Activated naive CD8-positive, alpha-beta T cell treated with anti-CD3 and anti-CD28 coated beads for 36 hours (primary cell): Measurements from ENCODE around the gene PARP1. TPM values are rescaled to one million over a fixed set of nuclear protein-coding genes. Genes with fewer than 3 reads are reported as not detected.

Experiments used
- DNase-seq: peaks from one replicate; pipeline ENCODE4 v3.0.0; 2021
- H3K27ac Mint-ChIP-seq: one replicate; pipeline ENCODE4 v1.8.0; 2022; ENCODE audit warnings: mild to moderate bottlenecking, moderate library complexity, mixed read lengths
- H3K27me3 Mint-ChIP-seq: one replicate; pipeline ENCODE4 v1.8.0; 2022; ENCODE audit warnings: mild to moderate bottlenecking, mixed read lengths
- H3K36me3 Mint-ChIP-seq: one replicate; pipeline ENCODE4 v1.8.0; 2021; ENCODE audit warnings: mild to moderate bottlenecking, mixed read lengths
- H3K4me1 Mint-ChIP-seq: one replicate; pipeline ENCODE4 v1.8.0; 2021; ENCODE audit warnings: mixed read lengths
- H3K4me3 Mint-ChIP-seq: one replicate; pipeline ENCODE4 v1.8.0; 2022; ENCODE audit warnings: mild to moderate bottlenecking, moderate library complexity, mixed read lengths
- H3K9me3 Mint-ChIP-seq: one replicate; pipeline ENCODE4 v1.8.0; 2022; ENCODE audit warnings: mixed read lengths
- total RNA-seq, 2 experiments: library from RNA; stranded (reverse); gene quantifications; one replicate each; pipeline ENCODE4 v1.2.3, GENCODE V29; 2021

The PARP1 gene
- total RNA-seq, 2 experiments from 2014 or later: 226 to 228 TPM

- Mint-ChIP-seq H3K4me1 (peaks cover 13% of the 10 kb centered on the region), H3K27ac (no peak overlapping the region), H3K27me3 (no peaks in the 10 kb centered on the region), H3K4me3 (no peak overlapping the region), H3K9me3 (no peaks in the 10 kb centered on the region), H3K36me3 (peaks cover 29% of the 10 kb centered on the region)
- no peak for DNase-seq
Measured at GRCh38 chr1:226382030-226382429, 25.9 kb downstream of the PARP1 start.

- no peak overlapping the region for H3K27ac Mint-ChIP-seq
- no peaks in the 10 kb centered on the region for H3K27me3 Mint-ChIP-seq
- DNase-seq: no peak
- H3K4me1 Mint-ChIP-seq: peaks cover 13% of the 10 kb centered on the region
- peaks cover 29% of the 10 kb centered on the region for H3K36me3 Mint-ChIP-seq
- no peaks in the 10 kb centered on the region for H3K9me3 Mint-ChIP-seq
- no peak overlapping the region for H3K4me3 Mint-ChIP-seq
Measured at GRCh38 chr1:226381226-226381998, 26.5 kb downstream of the PARP1 start.

- H3K36me3 Mint-ChIP-seq: peaks cover 26% of the 10 kb centered on the region
- no peaks in the 10 kb centered on the region for H3K27me3 Mint-ChIP-seq
Measured at GRCh38 chr1:226378071-226378470, 29.8 kb downstream of the PARP1 start.

GRCh38 chr1:226376300-226376699 lies 31.6 kb downstream of the PARP1 start:
- no peak for DNase-seq
- Mint-ChIP-seq H3K9me3 (no peaks in the 10 kb centered on the region), H3K27me3 (no peaks in the 10 kb centered on the region), H3K4me3 (no peak overlapping the region), H3K36me3 (peaks cover 30% of the 10 kb centered on the region), H3K4me1 (peaks cover 18% of the 10 kb centered on the region), H3K27ac (no peak overlapping the region)

More at GRCh38 chr1:226378071-226378470, 29.8 kb downstream of the PARP1 start:
- H3K4me3 Mint-ChIP-seq: no peak overlapping the region
- no peak for DNase-seq
- H3K27ac Mint-ChIP-seq: no peak overlapping the region
- H3K9me3 Mint-ChIP-seq: no peaks in the 10 kb centered on the region
- H3K4me1 Mint-ChIP-seq: peaks cover 13% of the 10 kb centered on the region

DNA sequence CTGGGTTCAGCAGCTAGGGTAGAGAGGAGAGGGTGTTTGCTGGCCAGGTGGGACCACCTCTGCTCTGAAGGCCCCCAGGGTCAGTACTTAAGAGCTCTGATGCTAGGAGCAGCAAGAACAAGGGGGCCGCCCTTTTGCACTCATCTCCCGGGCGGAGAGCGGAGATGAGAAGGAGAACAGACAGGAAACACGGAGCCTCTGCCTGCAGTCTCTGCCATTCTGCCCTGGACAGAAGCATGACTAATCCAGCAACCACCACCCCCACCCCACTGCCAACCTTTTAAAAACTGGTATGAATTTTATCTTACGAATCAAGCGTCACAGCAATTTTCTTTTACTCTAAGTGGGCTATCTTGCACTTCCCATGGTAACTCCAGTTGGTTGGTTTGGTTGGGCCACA lies 34.5 kb downstream of the PARP1 start:
- Mint-ChIP-seq H3K4me3 (no peak overlapping the region), H3K4me1 (peaks cover 6% of the 10 kb centered on the region), H3K36me3 (peaks cover 15% of the 10 kb centered on the region), H3K27ac (no peak overlapping the region), H3K27me3 (no peaks in the 10 kb centered on the region), H3K9me3 (no peaks in the 10 kb centered on the region)
- DNase-seq: no peak

DNA sequence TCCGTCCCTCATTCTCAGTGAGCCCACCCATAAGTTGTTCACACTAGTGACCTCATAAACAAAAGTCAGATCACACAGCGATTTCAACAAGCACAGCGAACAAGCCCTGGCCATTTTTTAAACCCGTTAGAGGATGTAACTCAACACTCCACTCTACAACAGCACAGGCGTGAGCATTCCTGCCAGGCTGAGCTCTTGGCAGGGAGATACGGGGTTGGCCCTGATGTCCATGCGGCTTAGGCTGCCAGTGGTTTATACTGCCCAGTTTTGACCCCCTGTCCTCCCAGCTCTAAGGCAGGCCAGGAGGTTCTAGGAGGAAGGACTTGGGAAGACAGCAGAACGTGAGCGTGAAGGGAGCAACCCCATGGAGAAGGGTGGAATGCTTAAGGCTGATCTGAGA lies 35.0 kb downstream of the PARP1 start:
- peaks cover 6% of the 10 kb centered on the region for H3K4me1 Mint-ChIP-seq
- no peaks in the 10 kb centered on the region for H3K27me3 Mint-ChIP-seq
- H3K9me3 Mint-ChIP-seq: no peaks in the 10 kb centered on the region
- no peak overlapping the region for H3K4me3 Mint-ChIP-seq
- no peak overlapping the region for H3K27ac Mint-ChIP-seq
- DNase-seq: no peak
- H3K36me3 Mint-ChIP-seq: peaks cover 15% of the 10 kb centered on the region

- H3K27me3 Mint-ChIP-seq: no peaks in the 10 kb centered on the region
- peaks cover 12% of the 10 kb centered on the region for H3K36me3 Mint-ChIP-seq
- H3K4me3 Mint-ChIP-seq: no peak overlapping the region
- H3K4me1 Mint-ChIP-seq: peaks cover 6% of the 10 kb centered on the region
- DNase-seq: no peak
- H3K9me3 Mint-ChIP-seq: no peaks in the 10 kb centered on the region
- H3K27ac Mint-ChIP-seq: no peak overlapping the region
Measured at GRCh38 chr1:226371866-226372490, 35.9 kb downstream of the PARP1 start.

DNA sequence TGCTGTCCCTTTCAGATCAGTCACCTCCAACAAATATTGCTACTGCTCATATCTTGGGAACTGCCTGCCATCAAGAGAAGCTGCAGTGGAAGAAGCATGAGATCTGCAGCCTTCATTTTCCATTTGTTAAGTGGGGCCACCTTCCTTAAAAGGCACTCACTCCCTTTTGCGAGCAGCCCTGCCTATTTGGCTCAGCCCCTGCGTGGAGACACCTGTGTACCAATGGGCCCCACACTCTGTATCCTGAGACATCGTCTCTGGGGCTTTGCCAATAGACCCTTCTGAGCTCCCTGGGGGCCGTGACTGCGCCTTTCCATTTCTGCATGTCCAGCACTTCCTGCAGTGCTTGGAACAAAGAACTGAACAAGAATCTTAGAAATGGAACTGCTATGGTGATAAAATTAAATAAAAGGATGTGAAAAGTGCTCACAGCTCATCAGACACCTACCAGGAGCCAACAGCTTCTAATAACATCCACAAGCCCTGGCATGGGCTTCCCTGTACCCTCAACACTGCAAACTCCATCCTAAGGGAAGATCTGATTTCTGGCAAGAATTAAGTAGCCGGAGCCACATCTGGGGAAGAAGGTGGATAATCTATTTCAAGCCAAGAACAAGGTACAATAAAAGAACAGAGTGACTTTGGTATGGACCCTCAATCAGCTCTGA lies 36.7 kb downstream of the PARP1 start:
- no peak overlapping the region for H3K27ac Mint-ChIP-seq
- no peaks in the 10 kb centered on the region for H3K9me3 Mint-ChIP-seq
- no peak overlapping the region for H3K4me3 Mint-ChIP-seq
- H3K27me3 Mint-ChIP-seq: no peaks in the 10 kb centered on the region
- no peak for DNase-seq
- peaks cover 6% of the 10 kb centered on the region for H3K4me1 Mint-ChIP-seq
- peaks cover 13% of the 10 kb centered on the region for H3K36me3 Mint-ChIP-seq

GRCh38 chr1:226370144-226370923 lies 37.6 kb downstream of the PARP1 start:
- Mint-ChIP-seq H3K27me3 (no peaks in the 10 kb centered on the region), H3K36me3 (peaks cover 16% of the 10 kb centered on the region), H3K4me3 (no peak overlapping the region), H3K27ac (peak overlapping the region; percentile 39), H3K4me1 (peaks cover 6% of the 10 kb centered on the region), H3K9me3 (no peaks in the 10 kb centered on the region)
- no peak for DNase-seq

- Mint-ChIP-seq H3K27me3 (no peaks in the 10 kb centered on the region), H3K4me1 (peaks cover 6% of the 10 kb centered on the region), H3K27ac (no peak overlapping the region), H3K4me3 (no peak overlapping the region), H3K36me3 (peaks cover 16% of the 10 kb centered on the region), H3K9me3 (no peaks in the 10 kb centered on the region)
- DNase-seq: no peak
Measured at GRCh38 chr1:226369110-226369509, 38.8 kb downstream of the PARP1 start.

DNA sequence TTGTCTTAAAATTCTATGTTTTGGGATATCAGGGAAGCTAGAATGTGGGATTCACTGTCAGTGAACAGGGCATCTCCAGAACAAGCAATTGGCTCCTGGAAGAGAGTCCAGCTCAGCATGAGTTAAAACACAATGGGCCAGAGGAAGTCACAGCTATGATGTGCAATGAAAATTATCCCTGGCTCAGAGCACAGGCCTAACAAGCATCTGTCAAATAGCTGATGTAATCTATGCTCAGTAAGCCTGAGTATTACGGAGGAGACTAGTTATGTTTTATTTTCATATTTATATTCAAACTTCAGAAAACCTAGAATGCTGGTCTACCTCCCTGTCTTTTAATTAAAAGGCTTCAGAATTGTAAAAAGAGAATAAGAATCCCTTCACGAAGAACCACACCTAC lies 41.6 kb downstream of the PARP1 start:
- Mint-ChIP-seq H3K36me3 (peaks cover 25% of the 10 kb centered on the region), H3K9me3 (no peaks in the 10 kb centered on the region), H3K4me3 (no peak overlapping the region), H3K27ac (no peak overlapping the region), H3K27me3 (no peaks in the 10 kb centered on the region), H3K4me1 (peaks cover 2% of the 10 kb centered on the region)
- no peak for DNase-seq

GRCh38 chr1:226365831-226366231 lies 42.1 kb downstream of the PARP1 start:
- Mint-ChIP-seq H3K4me3 (no peak overlapping the region), H3K27me3 (no peaks in the 10 kb centered on the region), H3K36me3 (peaks cover 25% of the 10 kb centered on the region), H3K27ac (no peak overlapping the region), H3K4me1 (no peaks in the 10 kb centered on the region), H3K9me3 (no peaks in the 10 kb centered on the region)
- no peak for DNase-seq

DNA sequence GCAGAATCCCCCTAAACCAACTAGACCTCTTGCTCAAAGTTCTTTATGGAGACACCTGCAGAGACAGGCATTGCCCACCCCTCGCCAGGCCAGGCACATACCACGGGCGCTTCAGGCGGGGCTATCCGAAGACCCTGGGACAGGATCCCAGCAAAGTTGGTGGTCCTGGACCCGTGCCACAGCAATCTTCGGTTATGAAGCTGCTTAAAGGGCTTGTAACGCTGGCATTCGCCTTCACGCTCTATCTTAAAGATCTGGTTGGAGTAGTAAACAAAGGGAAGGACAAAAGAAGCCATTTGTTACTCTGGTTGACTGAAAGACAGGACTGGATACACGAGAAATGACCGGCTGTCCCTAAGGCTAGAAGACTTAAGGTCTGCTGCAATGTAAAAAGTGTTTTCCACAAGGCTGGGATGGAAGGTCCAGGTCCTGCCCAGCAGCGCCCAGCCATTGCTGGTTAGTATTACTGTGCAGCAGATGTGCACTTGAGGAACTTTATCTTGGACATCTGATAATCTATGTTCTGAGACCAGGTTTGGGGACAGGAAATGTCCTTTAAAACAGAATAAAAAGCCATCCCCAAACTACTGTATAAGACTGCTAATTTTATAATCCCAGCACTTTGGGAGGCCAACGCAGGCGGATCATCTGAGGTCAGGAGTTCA lies 42.9 kb downstream of the PARP1 start:
- Mint-ChIP-seq H3K4me1 (no peaks in the 10 kb centered on the region), H3K4me3 (no peak overlapping the region), H3K27me3 (no peaks in the 10 kb centered on the region), H3K36me3 (peaks cover 23% of the 10 kb centered on the region), H3K9me3 (no peaks in the 10 kb centered on the region), H3K27ac (no peak overlapping the region)
- DNase-seq: no peak

DNA sequence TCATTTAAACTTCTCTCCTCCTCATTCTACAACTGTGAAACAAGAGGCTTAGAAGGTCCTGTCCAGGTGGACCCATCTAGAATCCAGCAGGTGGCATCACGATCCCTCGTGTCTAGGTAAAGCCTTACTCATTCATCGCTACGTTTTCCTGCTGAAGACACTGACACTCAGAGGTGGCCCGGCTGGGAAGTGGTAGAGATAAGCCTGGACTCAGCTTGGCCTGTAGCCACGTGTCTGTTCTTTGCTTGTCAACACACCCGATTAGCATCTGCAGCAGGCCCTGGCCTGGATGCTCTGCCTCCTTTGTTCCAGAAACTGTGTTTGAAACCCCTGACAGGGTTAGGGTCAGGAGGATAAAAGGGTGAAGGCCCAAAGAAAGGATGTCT lies 43.4 kb downstream of the PARP1 start:
- Mint-ChIP-seq H3K4me1 (no peaks in the 10 kb centered on the region), H3K9me3 (no peaks in the 10 kb centered on the region), H3K36me3 (peaks cover 25% of the 10 kb centered on the region), H3K27me3 (no peaks in the 10 kb centered on the region), H3K27ac (no peak overlapping the region), H3K4me3 (no peak overlapping the region)
- DNase-seq: no peak
